ENCODE results near the gene ANK2. TPM values are rescaled to one million over a fixed set of nuclear protein-coding genes. Genes with fewer than 3 reads are reported as not detected.
A peak's percentile ranks its signal among the peaks of the same experiment; 100 is the strongest.

ANK2 gene
- total RNA-seq, 1 donor from 2014 or later = 77.8 TPM

GRCh38 chr4:113288696-113289095 is 239.2 kb downstream of the ANK2 start:
- Histone ChIP-seq H3K27ac (ENCODE audit: low read depth, low read length) (no peak overlapping the region), H2AFZ (ENCODE audit: low read depth, low read length) (no peak overlapping the region), H3K27me3 (ENCODE audit: insufficient read depth, low read length) (no peaks in the 10 kb centered on the region), H3K4me2 (ENCODE audit: low read length) (no peak overlapping the region), H3K36me3 (ENCODE audit: insufficient read depth, low read length) (no peaks in the 10 kb centered on the region), H4K20me1 (ENCODE audit: insufficient read depth, low read length) (no peaks in the 10 kb centered on the region), H3K79me2 (ENCODE audit: insufficient read depth, low read length) (no peaks in the 10 kb centered on the region), H3K4me3 (ENCODE audit: insufficient read depth, low read depth, low read length) (no peak overlapping the region), H3K9ac (ENCODE audit: low read length) (no peak overlapping the region), H3K4me1 (ENCODE audit: insufficient read depth, low read length) (peaks cover 13% of the 10 kb centered on the region), H3K9me3 (ENCODE audit: insufficient read depth, low read depth, low read length) (no peaks in the 10 kb centered on the region)
- H3K27me3 Mint-ChIP-seq (ENCODE audit: low read depth, unreplicated experiment) = no peaks in the 10 kb centered on the region
- peaks cover 16% of the 10 kb centered on the region for H3K4me1 Mint-ChIP-seq (ENCODE audit: low read depth, unreplicated experiment)
- DNase-seq (ENCODE audit: low read depth) = peak; percentile 33
- no peak overlapping the region for H3K4me3 Mint-ChIP-seq (ENCODE audit: unreplicated experiment)
- FAIRE-seq = no peak
- peaks cover 2% of the 10 kb centered on the region for H3K9me3 Mint-ChIP-seq (ENCODE audit: unreplicated experiment)
- no peak overlapping the region for H3K27ac Mint-ChIP-seq (ENCODE audit: unreplicated experiment)
- no peak for TF ChIP-seq CTCF (IDR thresholded peaks at IDR 0.05; ENCODE audit: insufficient read depth, low read depth, low read length)
- no peak for TF ChIP-seq EZH2 (IDR thresholded peaks at IDR 0.05; ENCODE audit: insufficient read depth, low read length)
- peaks cover 5% of the 10 kb centered on the region for H3K36me3 Mint-ChIP-seq (ENCODE audit: low read depth, unreplicated experiment)

- peaks cover 2% of the 10 kb centered on the region for H3K9me3 Mint-ChIP-seq (ENCODE audit: unreplicated experiment)
- Histone ChIP-seq H3K79me2 (ENCODE audit: insufficient read depth, low read length) (no peaks in the 10 kb centered on the region), H3K4me3 (ENCODE audit: insufficient read depth, low read depth, low read length) (no peak overlapping the region), H3K27me3 (ENCODE audit: insufficient read depth, low read length) (no peaks in the 10 kb centered on the region), H3K27ac (ENCODE audit: low read depth, low read length) (no peak overlapping the region), H3K4me2 (ENCODE audit: low read length) (no peak overlapping the region), H3K9me3 (ENCODE audit: insufficient read depth, low read depth, low read length) (no peaks in the 10 kb centered on the region), H3K4me1 (ENCODE audit: insufficient read depth, low read length) (peaks cover 13% of the 10 kb centered on the region), H3K36me3 (ENCODE audit: insufficient read depth, low read length) (no peaks in the 10 kb centered on the region), H4K20me1 (ENCODE audit: insufficient read depth, low read length) (no peaks in the 10 kb centered on the region), H3K9ac (ENCODE audit: low read length) (no peak overlapping the region), H2AFZ (ENCODE audit: low read depth, low read length) (no peak overlapping the region)
- no peak for TF ChIP-seq EZH2 (IDR thresholded peaks at IDR 0.05; ENCODE audit: insufficient read depth, low read length)
- no peak for TF ChIP-seq CTCF (IDR thresholded peaks at IDR 0.05; ENCODE audit: insufficient read depth, low read depth, low read length)
- no peak for FAIRE-seq
- H3K27me3 Mint-ChIP-seq (ENCODE audit: low read depth, unreplicated experiment) = no peaks in the 10 kb centered on the region
- peaks cover 5% of the 10 kb centered on the region for H3K36me3 Mint-ChIP-seq (ENCODE audit: low read depth, unreplicated experiment)
- DNase-seq (ENCODE audit: low read depth) = peak; percentile 43
- H3K4me3 Mint-ChIP-seq (ENCODE audit: unreplicated experiment) = no peak overlapping the region
- H3K4me1 Mint-ChIP-seq (ENCODE audit: low read depth, unreplicated experiment) = peaks cover 16% of the 10 kb centered on the region
- H3K27ac Mint-ChIP-seq (ENCODE audit: unreplicated experiment) = no peak overlapping the region
Observed at GRCh38 chr4:113289766-113290165, 240.3 kb downstream of the ANK2 start.

- Mint-ChIP-seq H3K4me1 (ENCODE audit: low read depth, unreplicated experiment) (peaks cover 16% of the 10 kb centered on the region), H3K36me3 (ENCODE audit: low read depth, unreplicated experiment) (peaks cover 8% of the 10 kb centered on the region), H3K9me3 (ENCODE audit: unreplicated experiment) (peaks cover 2% of the 10 kb centered on the region), H3K27me3 (ENCODE audit: low read depth, unreplicated experiment) (no peaks in the 10 kb centered on the region), H3K4me3 (ENCODE audit: unreplicated experiment) (no peak overlapping the region), H3K27ac (ENCODE audit: unreplicated experiment) (no peak overlapping the region)
- FAIRE-seq = no peak
- no peaks in the 10 kb centered on the region for H4K20me1 ChIP-seq (ENCODE audit: insufficient read depth, low read length)
- TF ChIP-seq EZH2 (IDR thresholded peaks at IDR 0.05; ENCODE audit: insufficient read depth, low read length) (no peak), CTCF (IDR thresholded peaks at IDR 0.05; ENCODE audit: insufficient read depth, low read depth, low read length) (no peak)
- H3K9me3 ChIP-seq (ENCODE audit: insufficient read depth, low read depth, low read length) = no peaks in the 10 kb centered on the region
- H3K4me1 ChIP-seq (ENCODE audit: insufficient read depth, low read length) = peaks cover 13% of the 10 kb centered on the region
- no peak overlapping the region for H3K4me3 ChIP-seq (ENCODE audit: insufficient read depth, low read depth, low read length)
- no peak for DNase-seq (ENCODE audit: low read depth)
- H3K4me2 ChIP-seq (ENCODE audit: low read length) = no peak overlapping the region
- no peaks in the 10 kb centered on the region for H3K27me3 ChIP-seq (ENCODE audit: insufficient read depth, low read length)
- H3K9ac ChIP-seq (ENCODE audit: low read length) = no peak overlapping the region
- no peaks in the 10 kb centered on the region for H3K79me2 ChIP-seq (ENCODE audit: insufficient read depth, low read length)
- H3K36me3 ChIP-seq (ENCODE audit: insufficient read depth, low read length) = no peaks in the 10 kb centered on the region
- no peak overlapping the region for H2AFZ ChIP-seq (ENCODE audit: low read depth, low read length)
- no peak overlapping the region for H3K27ac ChIP-seq (ENCODE audit: low read depth, low read length)
Observed at GRCh38 chr4:113290666-113291065, 241.2 kb downstream of the ANK2 start.

Data from astrocyte (in vitro differentiated cells and primary cell).